NCI-H446 (cell line): Measurements from ENCODE around the gene PAGE3.

Experiments
- DNase-seq, 2 experiments: peaks; one replicate each; lab custom pipeline; 2025; lab: John Stamatoyannopoulos, UW

The PAGE3 gene, protein sequence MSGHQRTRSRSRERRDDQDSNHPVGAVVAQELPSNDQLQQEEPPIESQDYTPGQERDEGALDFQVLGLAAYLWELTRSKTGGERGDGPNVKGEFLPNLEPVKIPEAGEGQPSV

GRCh38 chrX:55264816-55265215 is at the start of gene PAGE3:
PAGE3 (minus strand) TSS chrX:55264916; CDS start chrX:55263903, 1,013 bp downstream.
- no peak for DNase-seq

- no peak for DNase-seq
Measured at GRCh38 chrX:55312655-55313054, 47.9 kb upstream of the PAGE3 start.

GRCh38 chrX:55290963-55291362 is 26.2 kb upstream of the PAGE3 start:
- no peak for DNase-seq

- no peak for DNase-seq
Measured at GRCh38 chrX:55279832-55280231, 15.1 kb upstream of the PAGE3 start.

GRCh38 chrX:55260806-55261205 is 3.9 kb downstream of the PAGE3 start:
- no peak for DNase-seq

DNA sequence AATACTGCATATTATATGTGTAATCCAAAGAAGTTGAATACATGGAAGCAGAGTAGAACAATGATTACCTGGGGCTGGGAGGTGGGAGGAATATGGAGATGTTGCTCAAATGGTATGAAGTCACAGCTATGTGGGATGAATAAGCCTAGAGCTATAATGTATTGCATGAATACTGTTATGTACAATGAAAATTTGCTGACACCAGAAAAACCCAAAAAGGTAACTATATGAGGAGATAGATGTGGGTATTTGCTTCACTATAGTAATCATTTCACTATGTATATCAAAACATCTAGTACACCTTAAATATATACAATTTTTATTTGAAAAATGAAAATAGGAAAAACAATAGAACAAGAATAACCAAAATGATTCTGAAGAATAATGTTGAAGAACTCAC is 11.2 kb downstream of the PAGE3 start:
- DNase-seq: no peak

DNA sequence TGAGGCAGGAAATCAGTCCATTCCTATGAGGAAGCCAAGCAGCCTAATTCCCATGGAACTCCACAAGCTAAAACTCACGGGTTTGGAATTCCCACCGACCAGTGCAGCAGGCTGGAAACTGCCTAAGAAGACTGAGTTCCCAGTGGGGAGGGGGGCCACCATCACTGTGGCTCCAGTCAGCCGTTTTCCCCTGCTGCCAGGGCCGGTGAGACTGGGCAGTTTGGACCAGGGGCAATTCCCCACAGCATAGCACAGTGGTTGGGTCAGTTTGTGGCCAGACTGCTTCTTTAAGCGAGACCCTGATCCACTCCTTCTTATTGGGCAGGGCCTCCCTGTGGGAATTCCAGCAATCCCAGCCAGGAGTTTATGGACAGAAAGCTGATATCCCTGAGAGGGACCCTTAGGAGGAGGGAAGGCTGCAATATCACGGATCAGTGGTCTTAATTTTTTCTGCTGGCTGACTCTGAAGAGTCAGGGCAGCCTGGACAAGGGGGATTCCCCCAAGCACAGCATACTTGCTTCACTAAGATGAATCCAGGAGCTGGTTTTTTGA is 23.9 kb downstream of the PAGE3 start:
- DNase-seq: no peak

GRCh38 chrX:55220119-55220794 is 44.5 kb downstream of the PAGE3 start, which contains the start of gene PAGE5:
PAGE5 (plus strand) TSS chrX:55220346; CDS start chrX:55221383, 1,037 bp downstream.
- no peak for DNase-seq

DNA sequence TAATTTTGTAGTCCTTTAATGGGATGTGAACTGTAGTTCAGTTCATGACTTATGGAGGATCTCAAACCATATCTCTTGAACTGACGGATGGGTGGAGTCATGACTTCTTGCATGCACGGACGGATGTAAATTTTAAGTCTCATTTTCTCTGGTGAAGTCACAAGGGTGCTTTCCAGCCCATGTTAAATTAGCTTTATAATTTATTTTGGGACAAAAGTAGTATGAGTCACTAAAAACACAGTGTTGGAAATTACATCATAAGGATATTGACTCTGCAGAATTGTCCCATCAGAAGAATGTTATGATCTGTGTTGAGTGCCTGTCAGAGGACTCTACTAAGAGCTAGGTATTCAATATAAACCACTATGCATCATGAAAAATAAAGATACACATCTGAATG is 51.3 kb downstream of the PAGE3 start:
- no peak for DNase-seq

GRCh38 chrX:55210931-55211677 is 53.6 kb downstream of the PAGE3 start:
- no peak for DNase-seq
